HepG2 (cell line): ENCODE results near the gene TMEM238. TPM values are rescaled to one million over a fixed set of nuclear protein-coding genes. Genes with fewer than 3 reads are reported as not detected.

Experiments used
- CSRNP1 ChIP-seq: sonication (generic); formaldehyde crosslinking; IDR thresholded peaks from 2 replicates; pipeline ENCODE4 v1.8.1; 2023; ENCODE audit warnings: mild to moderate bottlenecking, missing genetic modification reagents
- FOXO1 ChIP-seq: sonication (generic); formaldehyde crosslinking; IDR thresholded peaks from 2 replicates; pipeline ENCODE4 v1.4.0; 2020; ENCODE audit warnings: missing genetic modification reagents
- GMEB1 ChIP-seq: sonication (generic); formaldehyde crosslinking; IDR thresholded peaks from 2 replicates; pipeline ENCODE4 v1.5.1; 2020; ENCODE audit warnings: missing genetic modification reagents, mild to moderate bottlenecking, borderline replicate concordance
- HDAC2 ChIP-seq: sonication (generic); formaldehyde crosslinking; IDR thresholded peaks from 2 replicates; pipeline ENCODE4 v1.4.0; 2020; ENCODE audit warnings: missing genetic modification reagents
- PHF5A ChIP-seq: IDR thresholded peaks from one replicate; pipeline ENCODE4 v1.6.1; 2018; ENCODE audit warnings: low read depth, missing genetic modification reagents; ENCODE audit not compliant: unreplicated experiment
- SALL1 ChIP-seq: sonication (generic); formaldehyde crosslinking; IDR thresholded peaks from 2 replicates; pipeline ENCODE4 v1.8.0; 2022; ENCODE audit warnings: mild to moderate bottlenecking, missing genetic modification reagents
- TBX2 ChIP-seq: sonication (generic); formaldehyde crosslinking; IDR thresholded peaks from 2 replicates; pipeline ENCODE4 v1.5.0; 2020; ENCODE audit warnings: missing genetic modification reagents, mild to moderate bottlenecking, borderline replicate concordance
- TCF12 ChIP-seq, 2 experiments: fragments of 450-650 bp in 1 of 2; sonication (generic) in 1 of 2; formaldehyde crosslinking in 1 of 2; IDR thresholded peaks; 2 replicates each; pipeline versions ENCODE4 v1.6.1 to v1.8.0; 2017 to 2022; ENCODE audit warnings: antibody characterized with exemption in 1 of 2, mild to moderate bottlenecking in 1 of 2, missing genetic modification reagents in 1 of 2, moderate library complexity in 1 of 2
- TCF7 ChIP-seq: sonication (generic); IDR thresholded peaks from 2 replicates; pipeline ENCODE4 v1.6.1; 2016; ENCODE audit warnings: antibody characterized with exemption, low read depth
- U2AF2 ChIP-seq: fragments of 200-400 bp; formaldehyde crosslinking; IDR thresholded peaks from 2 replicates; pipeline ENCODE4 v1.6.1; 2017; ENCODE audit warnings: low read depth, mild to moderate bottlenecking, low read length
- YEATS4 ChIP-seq: sonication (generic); formaldehyde crosslinking; IDR thresholded peaks from 2 replicates; pipeline ENCODE4 v1.4.0; 2020; ENCODE audit warnings: missing genetic modification reagents, borderline replicate concordance
- ZNF234 ChIP-seq: sonication (generic); formaldehyde crosslinking; conservative IDR thresholded peaks from 2 replicates; pipeline ENCODE4 v1.5.1; 2020; ENCODE audit warnings: mild to moderate bottlenecking, missing genetic modification reagents
- ZNF326 ChIP-seq: sonication (generic); formaldehyde crosslinking; IDR thresholded peaks from 2 replicates; pipeline ENCODE4 v1.4.0; 2020; ENCODE audit warnings: missing genetic modification reagents, borderline replicate concordance
- ZNF484 ChIP-seq: sonication (generic); formaldehyde crosslinking; IDR thresholded peaks from 2 replicates; pipeline ENCODE4 v1.5.1; 2020; ENCODE audit warnings: mild to moderate bottlenecking, low read depth, missing genetic modification reagents, borderline replicate concordance
- ZNF570 ChIP-seq: sonication (generic); formaldehyde crosslinking; IDR thresholded peaks from 2 replicates; pipeline ENCODE4 v1.4.0; 2020; ENCODE audit warnings: mild to moderate bottlenecking, missing genetic modification reagents, borderline replicate concordance
- ZNF674 ChIP-seq: sonication (generic); formaldehyde crosslinking; IDR thresholded peaks from 2 replicates; pipeline ENCODE4 v1.5.0; 2020; ENCODE audit warnings: low read depth, mild to moderate bottlenecking, missing genetic modification reagents
- ZNF761 ChIP-seq: sonication (generic); formaldehyde crosslinking; conservative IDR thresholded peaks from 2 replicates; pipeline ENCODE4 v1.4.0; 2020; ENCODE audit warnings: mild to moderate bottlenecking, missing genetic modification reagents
- ZNF891 ChIP-seq: sonication (generic); formaldehyde crosslinking; IDR thresholded peaks from 2 replicates; pipeline ENCODE4 v1.5.0; 2020; ENCODE audit warnings: mild to moderate bottlenecking, missing genetic modification reagents
- polyA plus RNA-seq, 8 experiments: library from polyadenylated mRNA; depleted of rRNA in 3 of 8; stranded (reverse) in 7 of 8; unstranded in 1 of 8; fragments of >200 nt; fragmentation: Illumina TruSeq in 4 of 8; extraction: Trizol in 4 of 8; gene quantifications; 2 replicates each; pipeline versions ENCODE4 v1.2.1 to v1.2.3, GENCODE V29; 2011 to 2016; ENCODE audit warnings: low read depth in 4 of 8, missing spikeins in 1 of 8, mixed read lengths in 1 of 8; ENCODE audit not compliant: insufficient read depth in 1 of 8
- total RNA-seq, 5 experiments: library from RNA; depleted of rRNA; stranded (reverse); fragments of >200 nt; fragmentation: Illumina TruSeq; extraction: Trizol; gene quantifications; 2 replicates each; pipeline ENCODE4 v1.2.3, GENCODE V29; 2016; ENCODE audit warnings: low read depth in 1 of 5
- TF ChIP-seq, protein P1 (sequence below): sonication (generic); formaldehyde crosslinking; conservative IDR thresholded peaks from 2 replicates; pipeline ENCODE4 v1.8.1; 2023; ENCODE audit warnings: missing genetic modification reagents
- TF ChIP-seq, protein P2 (sequence below): sonication (generic); formaldehyde crosslinking; IDR thresholded peaks from 2 replicates; pipeline ENCODE4 v1.4.0; 2020; ENCODE audit warnings: missing genetic modification reagents

TMEM238 gene
- total and polyA plus RNA-seq, 2 of the 13 experiments (the other 11 are each of a cell fraction or from before 2014, with no cell fraction given): not detected

- TF ChIP-seq, protein P1, sequence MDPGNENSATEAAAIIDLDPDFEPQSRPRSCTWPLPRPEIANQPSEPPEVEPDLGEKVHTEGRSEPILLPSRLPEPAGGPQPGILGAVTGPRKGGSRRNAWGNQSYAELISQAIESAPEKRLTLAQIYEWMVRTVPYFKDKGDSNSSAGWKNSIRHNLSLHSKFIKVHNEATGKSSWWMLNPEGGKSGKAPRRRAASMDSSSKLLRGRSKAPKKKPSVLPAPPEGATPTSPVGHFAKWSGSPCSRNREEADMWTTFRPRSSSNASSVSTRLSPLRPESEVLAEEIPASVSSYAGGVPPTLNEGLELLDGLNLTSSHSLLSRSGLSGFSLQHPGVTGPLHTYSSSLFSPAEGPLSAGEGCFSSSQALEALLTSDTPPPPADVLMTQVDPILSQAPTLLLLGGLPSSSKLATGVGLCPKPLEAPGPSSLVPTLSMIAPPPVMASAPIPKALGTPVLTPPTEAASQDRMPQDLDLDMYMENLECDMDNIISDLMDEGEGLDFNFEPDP (CRISPR knock-in tag): no peak
- TF ChIP-seq TBX2 (no peak), ZNF570 (CRISPR knock-in tag) (no peak), ZNF761 (CRISPR knock-in tag) (no peak), ZNF674 (CRISPR knock-in tag) (no peak), FOXO1 (CRISPR knock-in tag) (no peak), U2AF2 (no peak), ZNF484 (CRISPR knock-in tag) (no peak), GMEB1 (CRISPR knock-in tag) (no peak), SALL1 (CRISPR knock-in tag) (no peak; the same call in 1 of the 2 replicates), TCF7 (no peak), ZNF891 (CRISPR knock-in tag) (peak; percentile 64; the same call in 1 of the 2 replicates), HDAC2 (CRISPR knock-in tag) (no peak), ZNF234 (CRISPR knock-in tag) (no peak), CSRNP1 (CRISPR knock-in tag) (peak; percentile 54; the same call in 1 of the 2 replicates), ZNF326 (CRISPR knock-in tag) (no peak), PHF5A (CRISPR knock-in tag) (no peak), YEATS4 (CRISPR knock-in tag) (0 out of 2 replicates have a peak, but pooled peaks have one; percentile 22), TCF12 (IDR thresholded peaks at IDR 0.05) (no peak), TCF12 (CRISPR knock-in tag; IDR thresholded peaks at IDR 0.05) (no peak)
- TF ChIP-seq, protein P2, sequence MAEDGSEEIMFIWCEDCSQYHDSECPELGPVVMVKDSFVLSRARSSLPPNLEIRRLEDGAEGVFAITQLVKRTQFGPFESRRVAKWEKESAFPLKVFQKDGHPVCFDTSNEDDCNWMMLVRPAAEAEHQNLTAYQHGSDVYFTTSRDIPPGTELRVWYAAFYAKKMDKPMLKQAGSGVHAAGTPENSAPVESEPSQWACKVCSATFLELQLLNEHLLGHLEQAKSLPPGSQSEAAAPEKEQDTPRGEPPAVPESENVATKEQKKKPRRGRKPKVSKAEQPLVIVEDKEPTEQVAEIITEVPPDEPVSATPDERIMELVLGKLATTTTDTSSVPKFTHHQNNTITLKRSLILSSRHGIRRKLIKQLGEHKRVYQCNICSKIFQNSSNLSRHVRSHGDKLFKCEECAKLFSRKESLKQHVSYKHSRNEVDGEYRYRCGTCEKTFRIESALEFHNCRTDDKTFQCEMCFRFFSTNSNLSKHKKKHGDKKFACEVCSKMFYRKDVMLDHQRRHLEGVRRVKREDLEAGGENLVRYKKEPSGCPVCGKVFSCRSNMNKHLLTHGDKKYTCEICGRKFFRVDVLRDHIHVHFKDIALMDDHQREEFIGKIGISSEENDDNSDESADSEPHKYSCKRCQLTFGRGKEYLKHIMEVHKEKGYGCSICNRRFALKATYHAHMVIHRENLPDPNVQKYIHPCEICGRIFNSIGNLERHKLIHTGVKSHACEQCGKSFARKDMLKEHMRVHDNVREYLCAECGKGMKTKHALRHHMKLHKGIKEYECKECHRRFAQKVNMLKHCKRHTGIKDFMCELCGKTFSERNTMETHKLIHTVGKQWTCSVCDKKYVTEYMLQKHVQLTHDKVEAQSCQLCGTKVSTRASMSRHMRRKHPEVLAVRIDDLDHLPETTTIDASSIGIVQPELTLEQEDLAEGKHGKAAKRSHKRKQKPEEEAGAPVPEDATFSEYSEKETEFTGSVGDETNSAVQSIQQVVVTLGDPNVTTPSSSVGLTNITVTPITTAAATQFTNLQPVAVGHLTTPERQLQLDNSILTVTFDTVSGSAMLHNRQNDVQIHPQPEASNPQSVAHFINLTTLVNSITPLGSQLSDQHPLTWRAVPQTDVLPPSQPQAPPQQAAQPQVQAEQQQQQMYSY (CRISPR knock-in tag): no peak
These were observed 1.0 kb upstream of the TMEM238 start (continued) for GRCh38 chr19:55384920-55385723.
